Neural progenitor cell (in vitro differentiated cells): ENCODE measurements around the gene ORAI2. TPM values are rescaled to one million over a fixed set of nuclear protein-coding genes. Genes with fewer than 3 reads are reported as not detected.

Experiments
- DNase-seq: peaks from one replicate; pipeline ENCODE4 v3.0.0-alpha.2; 2016; ENCODE audit warnings: low spot score
- H2AFZ ChIP-seq: fragments of 200-600 bp; sonication (generic); replicated peaks from 2 replicates; pipeline ENCODE4 v1.6.1; 2016; ENCODE audit warnings: antibody characterized with exemption
- H3F3A ChIP-seq: fragments of 200-600 bp; sonication (generic); 2 replicates; pipeline ENCODE4 v1.6.1; 2016; ENCODE audit warnings: antibody characterized with exemption, low read depth
- H3K27ac ChIP-seq: fragments of 200-600 bp; sonication (generic); 2 replicates; pipeline ENCODE4 v1.5.1; 2016; ENCODE audit warnings: mild to moderate bottlenecking
- H3K27me3 ChIP-seq: fragments of 200-600 bp; sonication (generic); 2 replicates; pipeline ENCODE4 v1.6.1; 2016; ENCODE audit warnings: mild to moderate bottlenecking, moderate library complexity
- H3K36me3 ChIP-seq: fragments of 200-600 bp; sonication (generic); 2 replicates; pipeline ENCODE4 v1.5.1; 2016
- H3K4me1 ChIP-seq: fragments of 200-600 bp; sonication (generic); 2 replicates; pipeline ENCODE4 v1.6.1; 2016; ENCODE audit warnings: mixed run types
- H3K4me2 ChIP-seq: fragments of 200-600 bp; sonication (generic); 2 replicates; pipeline ENCODE4 v1.6.1; 2016
- H3K4me3 ChIP-seq: fragments of 200-600 bp; sonication (generic); 2 replicates; pipeline ENCODE4 v1.5.1; 2016
- H3K79me2 ChIP-seq: fragments of 200-600 bp; sonication (generic); 2 replicates; pipeline ENCODE4 v1.6.1; 2016; ENCODE audit warnings: low read depth
- H3K9ac ChIP-seq: fragments of 200-600 bp; sonication (generic); 2 replicates; pipeline ENCODE4 v1.6.1; 2016
- H3K9me3 ChIP-seq: fragments of 200-600 bp; sonication (generic); 2 replicates; pipeline ENCODE4 v1.5.1; 2016; ENCODE audit warnings: low read depth
- H4K20me1 ChIP-seq: fragments of 200-600 bp; sonication (generic); 2 replicates; pipeline ENCODE4 v1.6.1; 2016; ENCODE audit warnings: low read depth
- H3K27ac Mint-ChIP-seq: 3 replicates; pipeline ENCODE4 v1.8.0; 2021; ENCODE audit warnings: mixed read lengths
- H3K27me3 Mint-ChIP-seq: 2 replicates; pipeline ENCODE4 v1.8.0; 2022; ENCODE audit warnings: low read depth, mild to moderate bottlenecking, inconsistent platforms, moderate library complexity, mixed read lengths; ENCODE audit not compliant: insufficient read depth
- H3K36me3 Mint-ChIP-seq: 3 replicates; pipeline ENCODE4 v1.8.0; 2021; ENCODE audit warnings: mixed read lengths
- H3K4me1 Mint-ChIP-seq: 3 replicates; pipeline ENCODE4 v1.8.0; 2021; ENCODE audit warnings: mixed read lengths
- H3K4me3 Mint-ChIP-seq: 3 replicates; pipeline ENCODE4 v1.8.0; 2021; ENCODE audit warnings: mild to moderate bottlenecking, moderate library complexity, mixed read lengths
- H3K9me3 Mint-ChIP-seq: 3 replicates; pipeline ENCODE4 v1.8.0; 2020; ENCODE audit warnings: mixed read lengths
- CTCF ChIP-seq: fragments of 200-600 bp; sonication (generic); IDR thresholded peaks from 2 replicates; pipeline ENCODE4 v1.5.1; 2017; ENCODE audit warnings: antibody characterized with exemption, mild to moderate bottlenecking
- EZH2 ChIP-seq: fragments of 200-600 bp; sonication (generic); IDR thresholded peaks from 2 replicates; pipeline ENCODE4 v1.6.1; 2017; ENCODE audit warnings: antibody characterized with exemption, mild to moderate bottlenecking, moderate library complexity
- EZH2phosphoT487 ChIP-seq: fragments of 200-600 bp; sonication (generic); IDR thresholded peaks from 2 replicates; pipeline ENCODE4 v1.6.1; 2017; ENCODE audit warnings: antibody characterized with exemption
- total RNA-seq: library from RNA; depleted of rRNA; stranded (reverse); fragments of >200 nt; gene quantifications from 2 replicates; pipeline ENCODE4 v1.2.3, GENCODE V29; 2015; ENCODE audit warnings: low replicate concordance

The ORAI2 gene
- total RNA-seq, 1 donor from 2014 or later, result 15.7 TPM

GRCh38 chr7:102424129-102424551 lies 9.2 kb upstream of the ORAI2 start:
- no peaks in the 10 kb centered on the region for H3F3A ChIP-seq
- Mint-ChIP-seq H3K36me3 (peaks cover 28% of the 10 kb centered on the region), H3K4me1 (peaks cover 16% of the 10 kb centered on the region), H3K4me3 (no peak overlapping the region), H3K27ac (no peak overlapping the region), H3K9me3 (no peaks in the 10 kb centered on the region), H3K27me3 (peaks cover 5% of the 10 kb centered on the region)
- H3K9ac ChIP-seq, result no peak overlapping the region
- H3K27ac ChIP-seq, result no peak overlapping the region
- TF ChIP-seq EZH2 (no peak), EZH2phosphoT487 (no peak), CTCF (no peak)
- H3K9me3 ChIP-seq, result no peaks in the 10 kb centered on the region
- no peak overlapping the region for H2AFZ ChIP-seq
- H4K20me1 ChIP-seq, result peaks cover 14% of the 10 kb centered on the region
- H3K36me3 ChIP-seq, result no peaks in the 10 kb centered on the region
- H3K4me3 ChIP-seq, result no peak overlapping the region
- no peaks in the 10 kb centered on the region for H3K4me1 ChIP-seq
- DNase-seq, result no peak
- H3K4me2 ChIP-seq, result no peak overlapping the region
- no peaks in the 10 kb centered on the region for H3K27me3 ChIP-seq
- no peaks in the 10 kb centered on the region for H3K79me2 ChIP-seq

GRCh38 chr7:102424787-102425218 lies 8.6 kb upstream of the ORAI2 start:
- DNase-seq, result no peak
- Mint-ChIP-seq H3K27me3 (peaks cover 5% of the 10 kb centered on the region), H3K27ac (peak overlapping the region; percentile 91), H3K4me1 (peaks cover 16% of the 10 kb centered on the region), H3K36me3 (peaks cover 24% of the 10 kb centered on the region), H3K4me3 (peak overlapping the region; percentile 27), H3K9me3 (no peaks in the 10 kb centered on the region)
- no peak overlapping the region for H3K4me3 ChIP-seq
- H3K36me3 ChIP-seq, result no peaks in the 10 kb centered on the region
- H3K27ac ChIP-seq, result no peak overlapping the region
- no peaks in the 10 kb centered on the region for H3K27me3 ChIP-seq
- no peaks in the 10 kb centered on the region for H3K79me2 ChIP-seq
- no peak overlapping the region for H2AFZ ChIP-seq
- H3K4me1 ChIP-seq, result no peaks in the 10 kb centered on the region
- no peak overlapping the region for H3K4me2 ChIP-seq
- no peak overlapping the region for H3K9ac ChIP-seq
- H3K9me3 ChIP-seq, result no peaks in the 10 kb centered on the region
- TF ChIP-seq EZH2phosphoT487 (no peak), EZH2 (no peak), CTCF (no peak)
- H3F3A ChIP-seq, result no peaks in the 10 kb centered on the region
- peaks cover 13% of the 10 kb centered on the region for H4K20me1 ChIP-seq

GRCh38 chr7:102425639-102426267 lies 7.6 kb upstream of the ORAI2 start:
- Histone ChIP-seq H4K20me1 (peaks cover 11% of the 10 kb centered on the region), H3K79me2 (no peaks in the 10 kb centered on the region), H3K4me3 (no peak overlapping the region), H3K9me3 (no peaks in the 10 kb centered on the region), H3K4me2 (no peak overlapping the region), H2AFZ (no peak overlapping the region), H3F3A (no peaks in the 10 kb centered on the region), H3K9ac (no peak overlapping the region), H3K27me3 (no peaks in the 10 kb centered on the region), H3K27ac (no peak overlapping the region), H3K4me1 (no peaks in the 10 kb centered on the region), H3K36me3 (no peaks in the 10 kb centered on the region)
- H3K9me3 Mint-ChIP-seq, result no peaks in the 10 kb centered on the region
- no peak overlapping the region for H3K27ac Mint-ChIP-seq
- H3K4me3 Mint-ChIP-seq, result no peak overlapping the region
- H3K4me1 Mint-ChIP-seq, result peaks cover 16% of the 10 kb centered on the region
- H3K27me3 Mint-ChIP-seq, result peaks cover 7% of the 10 kb centered on the region
- DNase-seq, result no peak
- peaks cover 20% of the 10 kb centered on the region for H3K36me3 Mint-ChIP-seq
- TF ChIP-seq EZH2phosphoT487, result no peak
- no peak for TF ChIP-seq CTCF
- no peak for TF ChIP-seq EZH2
